GM18951 (cell line): Measurements from ENCODE around the gene WDR64.
"Not testable (repeated sequence)": the region's sequence is repeated elsewhere in the genome, so short reads cannot be mapped to it uniquely, and the experiment has no call there.

Experiments used
- POLR2A ChIP-seq: IDR thresholded peaks from 4 replicates; pipeline ENCODE4 v1.6.1; 2011; ENCODE audit warnings: mild to moderate bottlenecking; ENCODE audit not compliant: insufficient read length, insufficient read depth; ENCODE audit errors: extremely low read depth
- in situ Hi-C: fragments of 300-500 bp; cut with MboI; formaldehyde crosslinking; loops from one replicate; pipeline ENCODE4 v1.12.0; 2022; ENCODE audit warnings: low sequenced_read_pairs, mixed read lengths, inconsistent platforms; ENCODE audit not compliant: unreplicated experiment

The WDR64 gene

GRCh38 chr1:241682921-241683320 is 30.8 kb downstream of the WDR64 start:
- in situ Hi-C loops: loop anchor here (10.0 kb wide), 1 partner anchor 498 kb away; no protein-coding TSS in a partner anchor

GRCh38 chr1:241684108-241684507 is 32.0 kb downstream of the WDR64 start:
- in situ Hi-C loops: loop anchor here (10.0 kb wide), 1 partner anchor 499 kb away; no protein-coding TSS in a partner anchor
- TF ChIP-seq POLR2A: no peak

More at GRCh38 chr1:241682921-241683320, 30.8 kb downstream of the WDR64 start:
- no peak for TF ChIP-seq POLR2A

GRCh38 chr1:241688940-241689368 is 36.9 kb downstream of the WDR64 start:
- in situ Hi-C loops: loop anchor here (10.0 kb wide), 1 partner anchor 504 kb away; no protein-coding TSS in a partner anchor
- TF ChIP-seq POLR2A: no peak

- no peak for TF ChIP-seq POLR2A
- in situ Hi-C loops: no loop called here
Observed at GRCh38 chr1:241695246-241696171, 43.4 kb downstream of the WDR64 start.

- in situ Hi-C loops: no loop called here
- TF ChIP-seq POLR2A: no peak
Observed at GRCh38 chr1:241696172-241696814, 44.2 kb downstream of the WDR64 start.

- no peak for TF ChIP-seq POLR2A
- in situ Hi-C loops: no loop called here
Observed at GRCh38 chr1:241696815-241697639, 44.9 kb downstream of the WDR64 start.

- TF ChIP-seq POLR2A: no peak
- in situ Hi-C loops: no loop called here
Observed at GRCh38 chr1:241697640-241698018, 45.5 kb downstream of the WDR64 start.

- in situ Hi-C loops: no loop called here
- no peak for TF ChIP-seq POLR2A
Observed at GRCh38 chr1:241698177-241698576, 46.1 kb downstream of the WDR64 start.

- no peak for TF ChIP-seq POLR2A
- in situ Hi-C loops: no loop called here
Observed at GRCh38 chr1:241701483-241702295, 49.6 kb downstream of the WDR64 start.

- in situ Hi-C loops: no loop called here
- TF ChIP-seq POLR2A: no peak
Observed at GRCh38 chr1:241702442-241703373, 50.6 kb downstream of the WDR64 start.

- in situ Hi-C loops: not testable (repeated sequence)
Observed at GRCh38 chr1:241703739-241704138, 51.7 kb downstream of the WDR64 start.

- TF ChIP-seq POLR2A: no peak
Observed at GRCh38 chr1:241706257-241706656, 54.2 kb downstream of the WDR64 start.

More at GRCh38 chr1:241706257-241706656, 54.2 kb downstream of the WDR64 start:
- in situ Hi-C loops: no loop called here
